Stimulated activated CD8-positive, alpha-beta memory T cell treated with anti-CD3 and anti-CD28 coated beads, Interleukin-15, amount 100 ng/mL, for 48 hours (primary cell): ENCODE measurements around the gene PLEKHO2.

Source experiments
- DNase-seq, 2 donors: peaks; one replicate each; pipeline ENCODE4 v3.0.0-alpha.2; 2020; ENCODE audit warnings: low read depth in 2 of 2

PLEKHO2 gene

DNA sequence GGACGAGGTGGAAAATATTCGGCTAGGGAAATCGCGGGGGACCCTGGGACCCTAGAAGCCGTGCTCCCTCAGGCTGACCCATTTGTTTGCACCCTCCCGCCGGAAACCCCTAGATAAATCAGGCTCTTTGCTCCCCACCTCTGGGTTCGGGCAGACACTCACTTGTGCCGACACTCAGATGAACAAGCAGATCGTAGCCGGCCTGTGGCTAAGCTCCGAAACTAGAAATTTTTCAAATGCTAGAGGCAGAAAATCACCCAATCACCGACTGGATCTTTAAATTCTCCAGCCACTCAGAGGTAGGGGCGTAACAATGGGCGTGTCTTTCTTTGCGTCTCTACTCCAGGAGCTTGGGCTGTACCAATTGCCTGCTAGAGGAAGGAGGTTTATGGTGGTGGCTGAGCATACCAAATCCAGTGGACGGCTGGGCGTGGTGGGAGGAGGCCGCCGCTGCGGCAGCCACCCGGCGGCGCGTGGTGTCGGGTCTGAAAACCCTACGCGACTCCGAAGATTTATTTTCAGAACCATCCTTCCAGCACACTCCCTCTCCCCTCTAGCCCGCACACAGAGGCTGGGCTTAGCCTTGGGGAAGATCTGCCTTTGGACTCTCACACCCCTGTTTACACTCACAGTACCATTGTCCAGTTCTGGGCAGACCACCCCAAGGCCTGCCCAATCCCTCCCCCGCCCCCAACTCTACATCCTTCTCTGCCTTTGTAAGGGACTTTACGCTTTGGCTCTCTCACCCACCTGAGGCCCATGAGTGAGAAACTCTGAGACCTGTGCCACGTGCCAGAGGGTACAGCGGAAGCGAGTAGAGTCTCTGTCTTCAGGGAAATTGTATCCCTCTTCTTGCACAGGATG is 16.1 kb upstream of the PLEKHO2 start, which contains the start of gene PIF1:
PIF1 (minus strand) TSS at position 217 of the 864 bp plus-strand sequence. CDS start 1,312 bp downstream, outside the sequence.
- peak; percentile 81 to 85 for DNase-seq

DNA sequence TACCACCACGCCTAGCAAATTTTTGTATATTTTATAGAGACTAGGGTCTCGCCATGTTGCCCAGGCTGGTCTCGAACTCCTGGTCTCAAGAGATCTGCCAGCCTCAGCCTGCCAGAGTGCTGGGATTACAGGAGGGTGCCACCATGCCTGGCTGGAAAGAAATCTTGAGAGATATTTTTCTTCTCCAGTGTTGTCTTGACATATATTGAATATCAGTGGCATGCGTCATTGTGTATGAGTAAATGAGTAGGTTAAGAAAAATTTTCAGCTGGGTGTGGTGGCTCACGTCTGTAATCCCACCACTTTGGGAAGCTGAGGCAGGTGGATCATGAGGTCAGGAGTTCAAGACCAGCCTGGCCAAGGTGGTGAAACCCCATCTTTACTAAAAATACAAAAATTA is 12.7 kb upstream of the PLEKHO2 start:
- DNase-seq, result no peak

DNA sequence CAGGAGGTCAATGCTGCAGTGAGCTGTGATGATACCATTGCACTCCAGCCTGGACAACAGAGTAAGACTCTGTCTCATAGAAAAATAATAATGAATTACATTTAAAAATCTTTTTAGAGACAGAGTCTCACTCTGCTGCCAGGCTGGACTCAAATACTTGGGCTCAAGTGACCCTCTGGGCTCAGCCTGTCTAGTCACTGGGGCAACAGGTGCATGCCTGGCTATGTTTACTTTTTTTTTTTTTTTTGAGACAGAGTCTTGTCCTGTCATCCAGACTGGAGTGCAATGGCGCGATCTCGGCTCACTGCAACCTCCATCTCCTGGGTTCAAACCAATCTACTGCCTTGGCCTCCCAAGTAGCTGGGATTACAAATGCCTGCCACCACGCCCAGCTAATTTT is 8.0 kb upstream of the PLEKHO2 start:
- no peak for DNase-seq

DNA sequence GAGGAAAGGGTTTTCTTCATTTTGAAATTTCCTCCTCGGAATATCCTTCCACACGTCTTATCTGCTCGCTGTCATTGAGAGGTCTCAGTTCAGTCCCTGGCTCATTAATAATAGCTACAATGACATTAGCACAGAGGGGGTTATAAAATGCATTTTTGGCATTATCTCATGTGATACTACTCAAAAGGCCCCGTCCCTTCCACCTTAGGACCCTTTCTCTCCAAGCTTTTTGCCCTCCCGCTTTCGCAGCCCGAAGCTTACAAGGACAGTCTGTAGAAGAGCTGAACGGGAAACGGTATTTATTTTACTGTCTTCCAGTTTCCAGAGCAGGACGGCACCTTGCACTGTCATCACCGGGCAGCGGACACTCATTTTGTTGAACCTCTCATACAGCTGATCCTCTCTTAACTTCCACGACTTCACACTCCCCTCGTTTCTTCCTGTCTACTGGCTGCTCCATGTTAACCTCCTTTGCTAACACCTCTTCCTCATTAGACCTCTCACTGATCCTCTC is 5.6 kb upstream of the PLEKHO2 start:
- DNase-seq, result no peak

DNA sequence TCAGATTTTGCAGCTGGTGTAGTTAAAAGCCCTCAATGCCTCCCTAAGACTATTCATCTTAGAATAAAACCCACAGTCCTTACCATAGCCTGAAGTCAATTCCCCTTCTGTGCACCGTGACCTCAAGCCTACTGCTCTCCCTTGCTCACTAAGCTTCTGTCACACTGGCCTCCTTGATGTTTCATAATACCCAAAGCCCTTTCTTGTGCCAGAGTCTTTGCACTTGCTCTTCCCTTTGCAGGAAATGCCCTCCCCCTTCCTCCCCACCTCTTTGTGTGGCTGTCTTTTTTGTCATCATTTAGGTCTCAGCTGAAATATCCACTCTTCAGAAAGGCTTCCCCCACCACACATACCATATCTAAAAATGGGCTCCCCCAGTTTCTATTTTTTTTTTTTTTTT is 4.2 kb upstream of the PLEKHO2 start:
- no peak for DNase-seq

DNA sequence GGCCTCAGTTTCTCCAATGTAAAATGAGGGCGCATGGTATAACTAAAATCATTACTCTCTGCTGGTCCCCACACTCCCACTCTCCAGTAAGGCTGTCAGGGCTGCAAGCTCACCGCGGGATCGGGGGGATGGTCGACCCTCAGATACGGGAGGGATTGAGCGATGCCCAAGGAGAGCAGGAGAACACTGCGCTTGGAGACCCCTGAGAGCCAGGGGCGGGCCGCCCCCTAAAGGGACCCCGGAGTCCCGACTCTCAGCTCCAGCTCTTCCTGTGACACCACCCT is 713 bp upstream of the PLEKHO2 start:
- no peak for DNase-seq

DNA sequence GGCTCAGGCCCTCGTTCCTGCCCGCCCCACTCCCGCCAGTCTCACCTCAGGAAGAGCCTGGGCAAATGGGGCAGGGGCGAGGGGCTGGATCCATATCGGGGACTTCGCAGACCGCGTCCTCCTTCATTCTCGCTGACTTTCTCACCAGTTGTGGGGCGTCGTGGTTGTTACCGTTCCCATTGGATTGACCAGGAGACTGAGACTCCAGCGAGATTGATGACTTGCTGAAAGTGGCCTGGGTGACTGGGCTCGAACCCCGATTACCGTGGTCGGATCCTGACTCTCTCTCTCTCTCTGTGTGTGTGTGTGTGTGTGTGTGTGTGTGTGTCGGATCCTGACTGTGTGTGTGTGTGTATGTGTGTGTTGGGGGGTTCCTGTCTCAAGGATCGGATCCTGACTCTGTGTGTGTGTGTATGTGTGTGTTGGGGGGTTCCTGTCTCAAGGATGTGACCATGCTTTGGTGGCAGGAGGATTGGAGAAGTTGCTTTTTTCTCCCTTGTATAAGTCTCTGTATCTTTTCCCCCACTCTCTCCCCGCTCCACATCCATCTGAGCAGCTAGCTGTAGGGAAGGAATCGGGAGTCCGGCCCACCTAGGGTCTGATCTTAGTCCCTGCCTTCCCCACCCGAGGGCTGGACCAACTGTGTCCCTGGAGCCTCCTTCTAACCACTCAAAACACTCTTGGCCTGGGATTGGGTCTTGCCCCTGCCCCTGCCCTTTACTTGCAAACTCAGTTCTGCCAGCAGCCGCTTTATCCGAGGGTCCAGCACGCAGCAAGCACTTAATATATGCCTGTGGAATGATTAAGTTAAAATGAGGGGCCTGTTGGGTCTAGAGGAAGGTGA is 603 bp downstream of the PLEKHO2 start:
- DNase-seq, result no peak

DNA sequence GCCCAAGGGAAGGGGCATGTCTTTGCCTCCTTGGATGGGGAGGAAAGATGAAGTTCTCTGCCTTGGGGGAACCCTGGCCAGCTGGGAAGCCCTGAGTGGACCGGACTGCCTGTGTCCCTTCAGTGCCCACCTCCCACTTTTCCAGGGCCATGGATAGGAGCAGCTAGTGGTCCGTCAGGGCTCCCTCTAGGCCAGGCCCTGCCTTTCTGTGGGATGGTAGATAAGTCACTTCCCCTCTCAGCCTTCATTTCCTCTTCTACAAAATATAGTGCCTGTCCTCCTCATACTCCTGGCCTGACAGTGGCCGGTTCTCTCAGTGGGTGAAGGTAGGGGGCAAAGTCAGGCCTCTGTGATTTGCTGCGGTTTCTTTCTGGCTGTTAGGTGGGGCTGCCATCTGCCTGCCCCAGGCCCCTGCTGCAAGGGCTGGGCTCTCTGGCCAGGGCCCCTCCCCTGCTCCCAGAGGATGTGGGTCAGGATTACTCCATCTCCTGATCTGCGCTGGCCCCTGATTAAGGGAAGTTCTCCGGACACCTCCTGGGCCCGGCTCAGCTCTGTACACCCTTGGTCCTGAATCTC is 1.4 kb downstream of the PLEKHO2 start:
- DNase-seq, result no peak

DNA sequence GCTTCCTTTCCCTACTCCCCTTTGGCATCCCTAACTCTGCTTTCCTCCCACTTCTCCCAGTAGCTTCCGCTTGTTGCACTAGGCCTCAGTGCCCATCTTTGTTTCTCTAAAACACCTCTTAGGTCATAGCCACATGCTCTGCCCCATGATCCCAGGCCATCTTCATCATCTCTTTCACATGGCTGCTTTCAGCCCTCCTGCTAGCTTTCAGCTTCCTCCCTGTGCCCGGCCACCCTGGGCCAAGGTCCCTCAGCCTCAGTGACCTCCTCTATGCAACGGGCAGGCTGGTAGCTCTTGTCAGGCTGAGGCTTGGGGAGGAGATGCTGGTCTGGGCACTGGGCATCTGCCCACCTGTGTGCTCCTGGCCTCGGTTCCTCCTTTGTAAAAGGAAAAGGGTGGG is 2.3 kb downstream of the PLEKHO2 start:
- no peak for DNase-seq

DNA sequence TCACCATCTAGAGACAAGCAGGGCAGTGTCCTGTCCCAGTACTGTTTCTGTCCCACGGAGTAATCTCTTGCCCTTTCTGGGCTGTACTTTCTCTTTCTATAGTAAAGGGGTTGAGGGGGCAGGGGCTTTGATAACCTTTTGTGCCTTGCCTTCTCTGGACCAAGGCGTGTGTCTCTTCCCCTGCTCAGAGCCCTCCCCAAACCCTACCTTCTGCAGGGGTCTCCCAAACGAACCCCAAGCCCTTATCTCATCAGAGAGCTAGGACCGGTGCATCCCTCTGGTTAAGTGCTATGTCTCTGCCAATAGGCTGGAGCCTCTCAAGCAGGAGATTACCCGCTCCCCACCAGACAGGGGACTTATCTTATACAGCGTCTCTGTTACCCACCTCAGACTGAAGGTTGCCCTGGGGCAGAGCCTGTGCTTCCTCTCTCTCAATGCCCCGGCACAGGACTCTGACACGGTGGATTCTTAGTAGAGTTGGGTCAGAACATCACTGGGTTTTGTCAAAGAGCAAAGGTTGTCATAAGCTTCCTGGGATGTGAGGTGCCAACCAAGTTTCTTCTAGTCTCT is 2.9 kb downstream of the PLEKHO2 start:
- DNase-seq, result no peak

DNA sequence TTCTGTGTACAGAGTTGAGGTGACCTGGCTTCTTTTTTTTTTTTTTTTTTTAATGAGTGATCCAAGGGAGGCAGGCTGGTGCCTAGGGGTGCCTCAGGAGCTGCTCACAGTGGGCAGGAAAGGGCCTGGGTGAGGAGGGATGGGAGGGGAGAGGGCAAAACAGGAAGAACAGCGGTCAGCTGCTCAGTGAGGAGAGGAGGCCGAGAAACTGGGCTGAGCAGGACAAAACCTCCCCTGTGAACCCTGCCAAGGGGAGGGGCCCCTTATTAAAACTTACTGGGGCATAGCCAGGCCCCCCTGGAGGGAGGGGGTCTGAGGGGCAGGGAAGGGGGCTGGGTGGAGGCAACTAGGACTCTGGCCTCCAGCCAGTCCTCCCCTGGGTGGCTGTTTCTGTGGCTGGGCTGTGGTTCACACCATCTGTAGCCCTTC is 3.5 kb downstream of the PLEKHO2 start:
- no peak for DNase-seq

DNA sequence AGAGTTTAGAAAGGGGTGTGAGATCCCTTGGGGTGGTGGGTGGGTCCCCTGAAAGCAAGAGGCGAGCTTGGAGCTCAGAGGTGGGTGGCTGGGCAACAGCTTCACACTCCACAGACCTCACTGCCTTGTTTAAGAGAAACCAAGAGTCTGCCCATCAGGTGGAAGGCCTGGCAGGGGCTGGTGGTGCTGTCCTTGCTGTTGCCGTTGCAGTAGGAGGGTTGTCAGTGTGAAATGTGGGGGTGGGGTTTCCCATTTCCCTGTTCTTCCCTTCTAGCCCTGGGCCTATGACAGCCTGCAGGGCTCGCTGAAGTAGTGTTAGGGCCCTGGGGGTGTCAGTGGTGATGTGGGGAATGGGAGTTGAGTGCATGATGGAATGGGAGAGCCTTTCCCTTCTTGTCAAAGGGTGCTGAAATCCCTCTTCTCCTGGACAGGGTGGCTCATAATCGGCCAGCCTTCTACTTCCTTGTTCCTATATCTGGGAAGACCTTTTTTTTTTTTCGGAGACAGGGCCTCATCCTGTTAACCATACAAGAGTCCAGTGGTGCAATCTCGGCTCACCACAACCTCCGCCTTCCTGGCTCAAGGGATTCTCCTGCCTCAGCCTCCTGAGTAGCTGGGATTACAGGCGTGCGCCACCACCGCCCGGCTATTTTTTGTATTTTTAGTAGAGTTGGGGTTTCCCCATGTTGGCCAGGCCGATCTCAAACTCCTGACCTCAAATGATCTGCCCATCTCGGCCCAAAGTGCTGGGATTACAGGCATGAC is 4.3 kb downstream of the PLEKHO2 start:
- no peak for DNase-seq

DNA sequence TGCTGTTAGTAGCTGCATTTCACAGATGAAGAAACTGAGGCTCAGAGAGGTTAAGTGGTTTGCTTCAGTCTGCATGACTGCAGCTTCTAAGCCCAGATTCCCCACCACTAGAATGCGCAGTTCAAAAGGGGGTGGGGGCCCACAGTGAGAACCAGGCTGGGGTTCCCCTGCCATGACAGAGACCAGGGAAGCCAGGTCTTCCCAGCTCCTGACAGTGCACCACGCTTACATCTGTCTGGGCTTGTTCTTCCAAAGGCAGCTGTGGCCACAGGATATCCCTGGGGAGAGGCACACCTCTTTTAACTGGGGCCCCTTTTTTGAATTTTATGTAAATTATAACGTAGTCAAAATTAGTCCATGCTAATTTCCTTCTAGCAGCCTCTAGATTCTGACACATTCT is 5.3 kb downstream of the PLEKHO2 start:
- no peak for DNase-seq

DNA sequence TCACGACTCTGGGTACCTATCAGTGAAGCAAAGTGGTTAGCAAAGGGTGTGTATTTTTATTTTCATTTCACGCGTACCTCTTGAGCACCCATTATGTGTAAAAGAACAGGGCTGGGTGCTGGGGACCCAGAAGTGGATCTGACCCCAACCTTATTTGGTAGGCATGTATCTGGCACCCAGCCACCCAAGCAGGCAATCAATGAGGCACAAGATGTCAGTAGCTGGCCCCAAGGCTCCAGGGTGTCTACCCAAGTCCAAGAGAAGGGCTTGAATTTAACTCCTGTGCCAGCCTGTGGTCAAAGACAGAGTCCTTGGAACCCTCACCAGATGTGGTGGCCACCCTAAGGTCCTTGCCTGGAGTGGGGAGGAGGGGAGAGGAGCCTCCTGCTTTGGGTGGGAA is 5.7 kb downstream of the PLEKHO2 start:
- DNase-seq, result no peak

DNA sequence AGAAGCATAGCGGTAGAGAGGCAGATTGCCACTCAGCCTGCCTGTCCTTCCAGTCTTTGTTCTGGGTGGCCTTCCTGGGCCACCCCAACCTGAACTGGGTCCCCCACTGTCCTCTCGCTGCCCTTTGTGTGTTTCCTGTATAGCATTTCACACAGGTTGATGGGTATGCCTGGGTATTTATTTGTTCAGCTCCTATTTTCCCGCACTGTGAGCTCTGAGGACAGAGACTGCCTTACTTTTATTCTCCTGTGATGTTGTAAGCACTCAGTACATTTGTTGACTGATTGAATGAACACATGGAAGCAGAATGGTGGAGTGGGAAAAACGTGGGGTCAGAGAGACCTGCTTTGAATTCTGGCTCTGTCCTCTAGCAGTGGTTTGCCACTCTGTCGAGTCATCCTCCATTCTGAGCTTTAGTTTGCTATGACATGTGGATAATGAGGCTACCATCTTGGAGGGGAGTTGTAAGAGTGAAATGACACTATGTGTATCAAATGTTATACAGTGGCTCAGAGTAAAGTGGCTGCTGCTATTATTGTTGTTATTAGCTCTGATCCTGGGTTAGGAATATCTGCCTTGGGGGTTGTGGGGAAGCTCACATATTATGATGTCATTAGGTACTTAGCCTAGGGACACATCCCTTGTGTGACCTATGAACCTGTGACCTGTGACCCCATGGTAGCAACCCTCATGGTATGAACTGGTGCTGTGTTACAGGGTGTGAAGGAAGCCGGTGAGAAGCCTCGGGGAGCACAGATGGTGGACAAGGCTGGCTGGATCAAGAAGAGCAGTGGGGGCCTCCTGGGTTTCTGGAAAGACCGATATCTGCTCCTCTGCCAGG is 6.4 kb downstream of the PLEKHO2 start:
- DNase-seq, result no peak

DNA sequence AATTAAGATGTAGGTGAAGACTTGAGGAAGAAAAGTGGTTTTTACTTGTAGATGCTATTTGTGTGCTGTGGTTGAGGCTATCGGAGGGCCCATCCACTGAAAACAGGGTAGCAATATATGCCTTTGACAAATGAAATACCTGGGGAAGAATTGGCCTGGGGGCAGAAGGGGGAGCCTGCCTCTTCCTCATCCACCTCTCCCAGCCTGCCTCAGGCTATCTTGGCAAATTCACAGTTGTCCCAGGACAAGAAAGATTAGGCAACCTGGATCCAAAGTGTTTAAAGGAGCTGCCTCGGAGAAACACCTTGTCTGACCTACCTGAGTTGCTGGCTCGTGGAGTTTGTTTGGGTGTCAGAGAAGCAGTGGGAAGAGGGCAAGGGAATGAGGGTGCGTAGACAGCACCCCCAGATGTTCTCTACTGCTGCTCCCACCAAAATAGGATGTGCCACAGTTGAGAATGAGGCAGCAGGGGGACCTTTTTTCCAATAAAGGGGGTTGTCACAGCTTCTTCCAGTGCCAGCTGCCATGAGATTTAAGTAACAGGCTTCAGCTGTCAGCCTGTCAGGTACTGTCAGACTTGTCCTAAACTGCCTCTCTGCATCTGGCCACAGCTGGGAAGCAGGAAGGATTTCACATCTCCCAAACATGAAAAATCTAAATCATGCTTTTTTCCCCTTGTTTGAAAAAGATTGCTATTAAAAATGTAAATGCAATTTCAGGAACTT is 9.2 kb downstream of the PLEKHO2 start:
- no peak for DNase-seq

DNA sequence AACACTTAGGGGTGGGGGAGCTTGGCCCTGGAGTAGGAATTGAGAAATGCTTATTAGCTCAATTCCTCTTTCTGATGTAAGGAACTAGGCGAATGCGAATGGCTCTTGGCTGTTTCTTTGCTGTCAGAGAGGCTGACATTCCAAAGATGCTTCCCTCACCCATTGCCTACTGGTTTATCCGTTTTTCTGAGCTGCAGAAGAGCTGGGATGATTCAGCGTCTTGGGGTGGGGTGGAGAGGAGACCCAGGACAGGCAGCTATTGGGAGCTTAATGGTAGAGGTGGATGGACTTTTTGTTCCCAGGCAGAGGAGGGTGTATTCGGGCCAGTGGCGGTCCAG is 9.8 kb downstream of the PLEKHO2 start:
- no peak for DNase-seq

DNA sequence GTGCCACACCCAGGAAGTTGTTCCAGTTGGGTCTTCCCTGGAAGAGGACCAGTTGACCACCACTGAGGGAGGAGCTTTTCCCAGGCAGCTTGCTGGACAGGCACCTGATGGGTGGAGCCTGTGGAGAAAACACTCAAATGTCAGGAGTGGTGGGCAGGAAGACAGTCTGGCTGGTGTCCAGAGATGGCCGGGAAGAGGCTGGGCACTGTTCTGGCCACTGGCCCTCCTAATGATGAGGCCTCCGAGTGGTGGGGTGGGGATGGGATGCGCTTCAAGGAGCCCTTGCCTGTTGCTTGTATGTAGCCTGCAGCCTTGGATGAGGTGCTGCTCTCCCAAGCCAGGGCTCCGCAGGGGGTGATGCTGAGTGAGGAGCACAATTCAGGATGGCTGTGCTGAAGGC is 12.3 kb downstream of the PLEKHO2 start:
- DNase-seq, result no peak

DNA sequence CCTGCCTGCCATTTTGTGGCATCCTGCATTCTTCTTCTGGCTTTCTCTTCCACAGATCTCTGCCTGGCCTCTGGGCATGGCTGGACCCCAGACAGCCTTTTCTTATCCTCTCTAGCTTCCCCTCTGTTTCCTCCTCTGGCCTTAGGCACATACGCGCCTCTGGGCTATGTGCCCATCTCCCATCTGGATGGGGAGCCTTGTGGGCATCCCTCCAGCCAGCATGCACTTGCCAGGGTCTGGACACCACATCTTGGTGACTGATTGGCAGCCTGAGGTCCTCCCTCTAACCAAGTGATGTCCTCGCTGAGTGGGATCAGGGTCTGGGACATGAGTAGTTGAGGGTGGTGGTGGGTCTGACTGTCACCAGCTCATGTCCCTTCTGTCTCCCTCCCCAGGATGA is 12.8 kb downstream of the PLEKHO2 start:
- no peak for DNase-seq
